Measurements from ENCODE around the gene STXBP2. TPM values are rescaled to one million over a fixed set of nuclear protein-coding genes. Genes with fewer than 3 reads are reported as not detected.

Gene STXBP2
- total and polyA plus RNA-seq, 2 experiments from 2014 or later = 58.6 to 142 TPM

- no peak within 1 kb of the TSS for H2AFZ ChIP-seq
- TF ChIP-seq EZH2 (IDR thresholded peaks at IDR 0.05; ENCODE audit: borderline replicate concordance) (no peak), EZH2phosphoT487 (IDR thresholded peaks at IDR 0.05; ENCODE audit: low read depth, severe bottlenecking, unreplicated experiment) (no peak)
- TF ChIP-seq, protein P1, sequence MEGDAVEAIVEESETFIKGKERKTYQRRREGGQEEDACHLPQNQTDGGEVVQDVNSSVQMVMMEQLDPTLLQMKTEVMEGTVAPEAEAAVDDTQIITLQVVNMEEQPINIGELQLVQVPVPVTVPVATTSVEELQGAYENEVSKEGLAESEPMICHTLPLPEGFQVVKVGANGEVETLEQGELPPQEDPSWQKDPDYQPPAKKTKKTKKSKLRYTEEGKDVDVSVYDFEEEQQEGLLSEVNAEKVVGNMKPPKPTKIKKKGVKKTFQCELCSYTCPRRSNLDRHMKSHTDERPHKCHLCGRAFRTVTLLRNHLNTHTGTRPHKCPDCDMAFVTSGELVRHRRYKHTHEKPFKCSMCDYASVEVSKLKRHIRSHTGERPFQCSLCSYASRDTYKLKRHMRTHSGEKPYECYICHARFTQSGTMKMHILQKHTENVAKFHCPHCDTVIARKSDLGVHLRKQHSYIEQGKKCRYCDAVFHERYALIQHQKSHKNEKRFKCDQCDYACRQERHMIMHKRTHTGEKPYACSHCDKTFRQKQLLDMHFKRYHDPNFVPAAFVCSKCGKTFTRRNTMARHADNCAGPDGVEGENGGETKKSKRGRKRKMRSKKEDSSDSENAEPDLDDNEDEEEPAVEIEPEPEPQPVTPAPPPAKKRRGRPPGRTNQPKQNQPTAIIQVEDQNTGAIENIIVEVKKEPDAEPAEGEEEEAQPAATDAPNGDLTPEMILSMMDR (IDR thresholded peaks at IDR 0.05; ENCODE audit: poor library complexity) = no peak
These were observed 3.2 kb upstream of the STXBP2 start, which contains the start of gene PCP2 for GRCh38 chr19:7633698-7634097. Gene PCP2, minus strand, starts transcription at chr19:7633719. Its CDS starts 262 bp downstream, at chr19:7633457.

DNA sequence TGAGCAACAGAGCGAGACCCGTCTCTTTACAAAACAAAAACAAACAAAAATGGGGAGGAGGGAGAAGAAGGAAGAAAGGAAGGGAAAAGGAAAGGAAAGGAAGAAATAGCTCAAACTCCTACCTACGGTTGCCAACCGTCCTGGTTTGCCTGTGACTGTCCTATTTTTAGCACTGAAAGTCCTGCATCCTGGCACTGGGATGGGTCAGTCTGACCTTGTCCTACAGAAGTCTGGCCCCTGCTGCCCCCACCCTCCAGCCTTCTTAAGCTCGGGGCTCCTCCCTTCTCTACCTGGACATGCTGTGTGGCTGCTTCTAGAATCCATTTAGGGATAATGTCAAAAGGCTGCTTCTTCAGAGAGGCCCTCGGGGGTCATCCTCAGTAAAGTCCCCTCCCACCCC lies 1.2 kb upstream of the STXBP2 start:
- H4K20me1 ChIP-seq (ENCODE audit: insufficient read depth, poor library complexity, severe bottlenecking) = no peaks in the 10 kb centered on the region
- no peaks in the 10 kb centered on the region for H3K9me2 ChIP-seq (replicated peaks; ENCODE audit: insufficient read depth)
- no peak overlapping the region for H3K27ac ChIP-seq
- no peaks in the 10 kb centered on the region for H3K36me3 ChIP-seq (replicated peaks; ENCODE audit: insufficient read depth, low read depth)
- H3K9me3 ChIP-seq (ENCODE audit: low read depth) = no peaks in the 10 kb centered on the region
- H3K79me2 ChIP-seq = peaks cover 20% of the 10 kb centered on the region
- H3K4me3 ChIP-seq = no peak overlapping the region
- peaks cover 5% of the 10 kb centered on the region for H3K4me1 ChIP-seq (ENCODE audit: insufficient read depth)
- TF ChIP-seq, protein P1 (IDR thresholded peaks at IDR 0.05; ENCODE audit: poor library complexity) = no peak
- TF ChIP-seq EZH2phosphoT487 (IDR thresholded peaks at IDR 0.05; ENCODE audit: low read depth, severe bottlenecking, unreplicated experiment) = no peak
- no peak for TF ChIP-seq EZH2 (IDR thresholded peaks at IDR 0.05; ENCODE audit: borderline replicate concordance)
- 65% methylated on average over 6 of the region's 6 CpGs for WGBS (ENCODE audit: low lambda C conversion rate, missing lambda C conversion rate)
- no peak overlapping the region for H3K4me2 ChIP-seq
- no peak for DNase-seq (ENCODE audit: low spot score)
- no peak overlapping the region for H2AFZ ChIP-seq
- no peaks in the 10 kb centered on the region for H3K27me3 ChIP-seq

More at GRCh38 chr19:7633698-7634097, 3.2 kb upstream of the STXBP2 start, which contains the start of gene PCP2:
- Histone ChIP-seq H4K20me1 (ENCODE audit: insufficient read depth, poor library complexity, severe bottlenecking) (no peaks in the 10 kb centered on the region), H3K4me3 (no peak within 1 kb of the TSS), H3K79me2 (peaks cover 36% of the 10 kb centered on the region), H3K27ac (no peak within 1 kb of the TSS), H3K4me2 (no peak within 1 kb of the TSS), H3K9me3 (ENCODE audit: low read depth) (no peaks in the 10 kb centered on the region), H3K36me3 (replicated peaks; ENCODE audit: insufficient read depth, low read depth) (no peaks in the 10 kb centered on the region), H3K27me3 (no peaks in the 10 kb centered on the region), H3K9me2 (replicated peaks; ENCODE audit: insufficient read depth) (no peaks in the 10 kb centered on the region), H3K4me1 (ENCODE audit: insufficient read depth) (peaks cover 10% of the 10 kb centered on the region)
- WGBS (ENCODE audit: low lambda C conversion rate, missing lambda C conversion rate) = 28% methylated on average over 2 of the region's 2 CpGs
- no peak for DNase-seq (ENCODE audit: low spot score)

DNA sequence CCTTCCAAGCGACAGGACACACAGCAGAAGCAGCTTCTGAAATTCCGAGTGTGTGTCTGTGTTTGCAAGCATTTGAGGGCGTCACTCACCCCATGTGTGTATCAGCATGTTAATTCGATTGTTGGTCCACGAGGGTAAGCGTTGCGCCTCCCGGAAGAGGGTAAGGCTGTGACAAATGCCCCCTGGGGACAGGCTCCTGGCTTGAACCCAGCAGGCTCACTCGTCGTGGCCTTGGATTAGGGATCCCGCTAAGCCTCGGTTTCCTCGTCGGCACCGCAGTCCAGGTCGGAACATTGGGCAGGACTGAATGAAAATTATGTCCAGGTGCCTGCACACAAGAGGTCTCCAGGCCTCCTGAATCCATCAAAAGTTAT lies 606 bp upstream of the STXBP2 start:
- Histone ChIP-seq H3K4me2 (peak overlapping the region; percentile 80), H2AFZ (peak overlapping the region; percentile 82), H3K27me3 (no peaks in the 10 kb centered on the region), H3K4me3 (no peak overlapping the region), H3K79me2 (peaks cover 15% of the 10 kb centered on the region), H4K20me1 (ENCODE audit: insufficient read depth, poor library complexity, severe bottlenecking) (no peaks in the 10 kb centered on the region), H3K9me3 (ENCODE audit: low read depth) (no peaks in the 10 kb centered on the region), H3K36me3 (replicated peaks; ENCODE audit: insufficient read depth, low read depth) (no peaks in the 10 kb centered on the region), H3K27ac (no peak overlapping the region), H3K4me1 (ENCODE audit: insufficient read depth) (peaks cover 4% of the 10 kb centered on the region), H3K9me2 (replicated peaks; ENCODE audit: insufficient read depth) (no peaks in the 10 kb centered on the region)
- 88% methylated on average over 16 of the region's 16 CpGs for WGBS (ENCODE audit: low lambda C conversion rate, missing lambda C conversion rate)
- DNase-seq (ENCODE audit: low spot score) = no peak
- TF ChIP-seq EZH2 (IDR thresholded peaks at IDR 0.05; ENCODE audit: borderline replicate concordance) (no peak), EZH2phosphoT487 (IDR thresholded peaks at IDR 0.05; ENCODE audit: low read depth, severe bottlenecking, unreplicated experiment) (no peak)
- TF ChIP-seq, protein P1 (IDR thresholded peaks at IDR 0.05; ENCODE audit: poor library complexity) = no peak
